SK-N-SH (cell line): ENCODE results near the gene PARD3.

Experiments
- EP300 ChIP-seq, 2 experiments: IDR thresholded peaks; 2 replicates each; pipeline versions ENCODE4 v1.4.0 to v1.6.1; 2012; ENCODE audit warnings: borderline replicate concordance in 1 of 2, low read depth in 1 of 2, low read length in 1 of 2
- FOXJ3 ChIP-seq: sonication (generic); formaldehyde crosslinking; IDR thresholded peaks from 2 replicates; pipeline ENCODE4 v1.5.1; 2020; ENCODE audit warnings: mild to moderate bottlenecking, missing genetic modification reagents
- FOXM1 ChIP-seq: IDR thresholded peaks from 2 replicates; pipeline ENCODE4 v1.4.0; 2012; ENCODE audit warnings: low read depth, mild to moderate bottlenecking
- MXI1 ChIP-seq: IDR thresholded peaks from 2 replicates; pipeline ENCODE4 v1.6.1; 2012; ENCODE audit warnings: mild to moderate bottlenecking, low read depth, low read length, improper control_type of control experiment
- POLR2AphosphoS5 ChIP-seq: IDR thresholded peaks from 2 replicates; pipeline ENCODE4 v1.6.1; 2012; ENCODE audit warnings: low read depth, low read length
- RAD21 ChIP-seq: IDR thresholded peaks from 2 replicates; pipeline ENCODE4 v1.6.1; 2012; ENCODE audit warnings: mild to moderate bottlenecking, low read length
- RCOR1 ChIP-seq: fragments of 150-350 bp; IDR thresholded peaks from 2 replicates; pipeline ENCODE4 v1.6.1; 2017; ENCODE audit warnings: antibody characterized with exemption, low read length
- RXRA ChIP-seq: IDR thresholded peaks from 2 replicates; pipeline ENCODE4 v1.4.0; 2012; ENCODE audit warnings: low read depth, mild to moderate bottlenecking, borderline replicate concordance
- SIN3A ChIP-seq: IDR thresholded peaks from 2 replicates; pipeline ENCODE4 v1.6.1; 2012; ENCODE audit warnings: low read depth, mild to moderate bottlenecking, low read length, moderate library complexity, borderline replicate concordance
- YY1 ChIP-seq: IDR thresholded peaks from 2 replicates; pipeline ENCODE4 v1.4.0; 2012; ENCODE audit warnings: low read depth, mild to moderate bottlenecking
- TF ChIP-seq, protein P1 (sequence below): fragments of 200-600 bp; sonication (generic); IDR thresholded peaks from 2 replicates; pipeline ENCODE4 v1.6.1; 2017; ENCODE audit warnings: antibody characterized with exemption, mild to moderate bottlenecking, moderate library complexity
- TF ChIP-seq, protein P2 (sequence below): IDR thresholded peaks from 2 replicates; pipeline ENCODE4 v1.6.1; 2012; ENCODE audit warnings: mild to moderate bottlenecking, low read depth, low read length, moderate library complexity

DNA sequence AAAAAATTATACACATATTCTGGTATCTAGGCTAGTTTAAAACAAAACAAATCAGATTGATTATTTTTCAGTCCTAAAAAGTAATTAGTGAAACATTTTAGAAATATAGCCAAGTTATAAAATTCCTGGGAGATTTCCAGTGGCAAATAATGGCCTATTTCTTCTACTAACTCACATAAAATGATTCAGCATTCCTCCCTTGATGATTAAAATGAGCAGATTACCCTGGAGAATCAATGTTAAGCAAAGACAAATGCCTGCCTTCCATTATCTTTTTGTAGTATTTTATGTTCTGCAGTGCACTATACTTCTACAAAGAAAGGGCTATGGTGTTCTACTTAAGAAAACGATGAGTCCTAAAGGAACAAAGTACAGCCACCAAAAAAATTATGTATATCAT lies 53.6 kb downstream of the PARD3 start:
- TF ChIP-seq FOXM1 = no peak
- TF ChIP-seq POLR2AphosphoS5 = no peak
- TF ChIP-seq RXRA = no peak
- no peak for TF ChIP-seq EP300 (IDR thresholded peaks at IDR 0.05; ENCODE audit: borderline replicate concordance in 1 of 2, low read depth in 1 of 2, low read length in 1 of 2)
- TF ChIP-seq, protein P1, sequence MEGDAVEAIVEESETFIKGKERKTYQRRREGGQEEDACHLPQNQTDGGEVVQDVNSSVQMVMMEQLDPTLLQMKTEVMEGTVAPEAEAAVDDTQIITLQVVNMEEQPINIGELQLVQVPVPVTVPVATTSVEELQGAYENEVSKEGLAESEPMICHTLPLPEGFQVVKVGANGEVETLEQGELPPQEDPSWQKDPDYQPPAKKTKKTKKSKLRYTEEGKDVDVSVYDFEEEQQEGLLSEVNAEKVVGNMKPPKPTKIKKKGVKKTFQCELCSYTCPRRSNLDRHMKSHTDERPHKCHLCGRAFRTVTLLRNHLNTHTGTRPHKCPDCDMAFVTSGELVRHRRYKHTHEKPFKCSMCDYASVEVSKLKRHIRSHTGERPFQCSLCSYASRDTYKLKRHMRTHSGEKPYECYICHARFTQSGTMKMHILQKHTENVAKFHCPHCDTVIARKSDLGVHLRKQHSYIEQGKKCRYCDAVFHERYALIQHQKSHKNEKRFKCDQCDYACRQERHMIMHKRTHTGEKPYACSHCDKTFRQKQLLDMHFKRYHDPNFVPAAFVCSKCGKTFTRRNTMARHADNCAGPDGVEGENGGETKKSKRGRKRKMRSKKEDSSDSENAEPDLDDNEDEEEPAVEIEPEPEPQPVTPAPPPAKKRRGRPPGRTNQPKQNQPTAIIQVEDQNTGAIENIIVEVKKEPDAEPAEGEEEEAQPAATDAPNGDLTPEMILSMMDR = no peak
- no peak for TF ChIP-seq YY1
- TF ChIP-seq FOXJ3 (CRISPR knock-in tag) = no peak
- TF ChIP-seq RCOR1 = no peak
- TF ChIP-seq, protein P2, sequence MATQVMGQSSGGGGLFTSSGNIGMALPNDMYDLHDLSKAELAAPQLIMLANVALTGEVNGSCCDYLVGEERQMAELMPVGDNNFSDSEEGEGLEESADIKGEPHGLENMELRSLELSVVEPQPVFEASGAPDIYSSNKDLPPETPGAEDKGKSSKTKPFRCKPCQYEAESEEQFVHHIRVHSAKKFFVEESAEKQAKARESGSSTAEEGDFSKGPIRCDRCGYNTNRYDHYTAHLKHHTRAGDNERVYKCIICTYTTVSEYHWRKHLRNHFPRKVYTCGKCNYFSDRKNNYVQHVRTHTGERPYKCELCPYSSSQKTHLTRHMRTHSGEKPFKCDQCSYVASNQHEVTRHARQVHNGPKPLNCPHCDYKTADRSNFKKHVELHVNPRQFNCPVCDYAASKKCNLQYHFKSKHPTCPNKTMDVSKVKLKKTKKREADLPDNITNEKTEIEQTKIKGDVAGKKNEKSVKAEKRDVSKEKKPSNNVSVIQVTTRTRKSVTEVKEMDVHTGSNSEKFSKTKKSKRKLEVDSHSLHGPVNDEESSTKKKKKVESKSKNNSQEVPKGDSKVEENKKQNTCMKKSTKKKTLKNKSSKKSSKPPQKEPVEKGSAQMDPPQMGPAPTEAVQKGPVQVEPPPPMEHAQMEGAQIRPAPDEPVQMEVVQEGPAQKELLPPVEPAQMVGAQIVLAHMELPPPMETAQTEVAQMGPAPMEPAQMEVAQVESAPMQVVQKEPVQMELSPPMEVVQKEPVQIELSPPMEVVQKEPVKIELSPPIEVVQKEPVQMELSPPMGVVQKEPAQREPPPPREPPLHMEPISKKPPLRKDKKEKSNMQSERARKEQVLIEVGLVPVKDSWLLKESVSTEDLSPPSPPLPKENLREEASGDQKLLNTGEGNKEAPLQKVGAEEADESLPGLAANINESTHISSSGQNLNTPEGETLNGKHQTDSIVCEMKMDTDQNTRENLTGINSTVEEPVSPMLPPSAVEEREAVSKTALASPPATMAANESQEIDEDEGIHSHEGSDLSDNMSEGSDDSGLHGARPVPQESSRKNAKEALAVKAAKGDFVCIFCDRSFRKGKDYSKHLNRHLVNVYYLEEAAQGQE = no peak
- no peak for TF ChIP-seq RAD21
- TF ChIP-seq MXI1 = no peak
- TF ChIP-seq SIN3A = no peak
